Tibial nerve (tissue), 4 donors: Measurements from ENCODE around the gene HRH2.

Source experiments
- EP300 ChIP-seq, 2 donors: sonication (generic); formaldehyde crosslinking; IDR thresholded peaks; one replicate each; pipeline ENCODE4 v1.6.1; 2017; ENCODE audit warnings: antibody characterized with exemption in 2 of 2, mild to moderate bottlenecking in 1 of 2
- POLR2A ChIP-seq, 2 donors: fragments of 450-650 bp; IDR thresholded peaks; one replicate each; pipeline ENCODE4 v1.6.1; 2017; ENCODE audit warnings: antibody characterized with exemption in 2 of 2, mild to moderate bottlenecking in 2 of 2, moderate library complexity in 2 of 2
- TF ChIP-seq, protein P1 (sequence below), 5 experiments: fragments of 200-600 bp in 3 of 5; fragments of 450-650 bp in 2 of 5; sonication (generic) in 3 of 5; IDR thresholded peaks; one replicate each; pipeline ENCODE4 v1.5.1; 2016 to 2019; ENCODE audit warnings: antibody characterized with exemption in 5 of 5, mild to moderate bottlenecking in 3 of 5, moderate library complexity in 2 of 5

DNA sequence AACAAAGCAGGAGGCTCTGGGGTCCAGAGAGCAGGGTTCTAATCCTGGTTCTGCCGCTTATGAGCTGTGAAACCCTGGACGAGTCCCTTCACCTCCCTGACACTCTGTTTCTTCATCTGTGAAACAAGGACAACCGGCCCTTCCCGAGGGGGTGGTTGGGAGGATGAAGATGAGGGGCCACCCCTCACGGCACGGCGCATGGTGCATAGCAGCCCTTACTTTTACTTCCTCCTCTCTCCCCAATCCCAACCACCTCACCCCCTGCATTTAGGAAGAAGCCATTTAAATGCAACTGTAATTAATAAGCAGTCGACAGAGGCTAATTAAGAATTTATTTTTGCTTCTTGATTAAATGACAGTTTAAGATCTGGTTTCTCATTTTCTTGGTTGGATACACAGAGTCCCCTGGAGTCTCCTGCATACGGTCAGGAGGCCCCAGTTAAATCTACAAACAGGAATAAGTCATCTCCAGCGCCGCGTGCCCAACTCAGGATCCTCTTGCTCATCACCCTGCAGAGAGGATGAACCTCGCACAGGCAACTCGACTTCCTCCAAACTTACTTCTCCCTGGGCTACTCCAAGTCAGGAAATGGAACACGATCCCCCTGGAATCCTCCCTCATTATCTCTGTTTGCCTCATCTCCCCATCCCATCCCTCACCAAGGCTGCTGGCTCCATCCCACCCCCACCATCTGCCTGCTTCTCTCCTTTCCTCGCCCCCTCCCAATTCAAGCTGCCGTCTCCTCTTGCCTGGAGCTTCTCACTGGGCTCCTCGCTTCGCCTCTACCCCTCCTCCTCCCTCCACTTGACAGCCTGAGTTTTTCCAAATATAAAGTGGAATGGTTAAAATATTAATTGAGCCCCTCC is 95.9 kb downstream of the HRH2 start:
- TF ChIP-seq, protein P1, sequence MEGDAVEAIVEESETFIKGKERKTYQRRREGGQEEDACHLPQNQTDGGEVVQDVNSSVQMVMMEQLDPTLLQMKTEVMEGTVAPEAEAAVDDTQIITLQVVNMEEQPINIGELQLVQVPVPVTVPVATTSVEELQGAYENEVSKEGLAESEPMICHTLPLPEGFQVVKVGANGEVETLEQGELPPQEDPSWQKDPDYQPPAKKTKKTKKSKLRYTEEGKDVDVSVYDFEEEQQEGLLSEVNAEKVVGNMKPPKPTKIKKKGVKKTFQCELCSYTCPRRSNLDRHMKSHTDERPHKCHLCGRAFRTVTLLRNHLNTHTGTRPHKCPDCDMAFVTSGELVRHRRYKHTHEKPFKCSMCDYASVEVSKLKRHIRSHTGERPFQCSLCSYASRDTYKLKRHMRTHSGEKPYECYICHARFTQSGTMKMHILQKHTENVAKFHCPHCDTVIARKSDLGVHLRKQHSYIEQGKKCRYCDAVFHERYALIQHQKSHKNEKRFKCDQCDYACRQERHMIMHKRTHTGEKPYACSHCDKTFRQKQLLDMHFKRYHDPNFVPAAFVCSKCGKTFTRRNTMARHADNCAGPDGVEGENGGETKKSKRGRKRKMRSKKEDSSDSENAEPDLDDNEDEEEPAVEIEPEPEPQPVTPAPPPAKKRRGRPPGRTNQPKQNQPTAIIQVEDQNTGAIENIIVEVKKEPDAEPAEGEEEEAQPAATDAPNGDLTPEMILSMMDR (IDR thresholded peaks at IDR 0.05), result no peak
- TF ChIP-seq POLR2A (IDR thresholded peaks at IDR 0.05) (no peak), EP300 (IDR thresholded peaks at IDR 0.05) (no peak)
